ENCODE measurements around the gene DAGLB.

- TF ChIP-seq CTCF (IDR thresholded peaks at IDR 0.05; ENCODE audit: low read length): no peak
- TF ChIP-seq EZH2 (IDR thresholded peaks at IDR 0.05; ENCODE audit: borderline replicate concordance, low read length): no peak
Measured at GRCh38 chr7:6419310-6419773, 28.4 kb downstream of the DAGLB start.

Measured in OCI-LY1 (cell line).